GM15510 (cell line): Measurements from ENCODE around the gene EIF4A2.

Experiments
- POLR2A ChIP-seq: IDR thresholded peaks from 3 replicates; pipeline ENCODE4 v1.6.1; 2011; ENCODE audit warnings: borderline replicate concordance; ENCODE audit not compliant: insufficient read length; ENCODE audit errors: extremely low read depth

EIF4A2 gene

GRCh38 chr3:186798239-186798874 lies 15.0 kb downstream of the EIF4A2 start:
- no peak for TF ChIP-seq POLR2A

- no peak for TF ChIP-seq POLR2A
Observed at GRCh38 chr3:186800285-186800684, 16.9 kb downstream of the EIF4A2 start.

GRCh38 chr3:186802701-186803100 lies 19.3 kb downstream of the EIF4A2 start:
- no peak for TF ChIP-seq POLR2A

GRCh38 chr3:186806089-186807055 lies 23.0 kb downstream of the EIF4A2 start, which contains the start of gene RFC4:
Gene RFC4 (minus strand): TSS chr3:186806482. CDS start chr3:186804713, 1,769 bp downstream.
- TF ChIP-seq POLR2A = peak; percentile 89

- no peak for TF ChIP-seq POLR2A
Observed at GRCh38 chr3:186807231-186807630, 23.9 kb downstream of the EIF4A2 start.

- TF ChIP-seq POLR2A = no peak
Observed at GRCh38 chr3:186810336-186810996, 27.1 kb downstream of the EIF4A2 start.

- TF ChIP-seq POLR2A = no peak
Observed at GRCh38 chr3:186814100-186814499, 30.7 kb downstream of the EIF4A2 start.

- no peak for TF ChIP-seq POLR2A
Observed at GRCh38 chr3:186815435-186815834, 32.1 kb downstream of the EIF4A2 start.

GRCh38 chr3:186818516-186818915 lies 35.1 kb downstream of the EIF4A2 start:
- TF ChIP-seq POLR2A = no peak

- no peak for TF ChIP-seq POLR2A
Observed at GRCh38 chr3:186818956-186819355, 35.6 kb downstream of the EIF4A2 start.

- no peak for TF ChIP-seq POLR2A
Observed at GRCh38 chr3:186821429-186822387, 38.3 kb downstream of the EIF4A2 start.

GRCh38 chr3:186823386-186823785 lies 40.0 kb downstream of the EIF4A2 start:
- no peak for TF ChIP-seq POLR2A

- no peak for TF ChIP-seq POLR2A
Observed at GRCh38 chr3:186824430-186825139, 41.2 kb downstream of the EIF4A2 start.
